SK-N-SH (cell line): ENCODE data around the gene KLHL30. TPM values are rescaled to one million over a fixed set of nuclear protein-coding genes. Genes with fewer than 3 reads are reported as not detected.

ENCODE experiments used
- CTCF ChIA-PET: fragments of 300-600, 350-600 bp; formaldehyde crosslinking; extraction: SDS; loops from one replicate; lab custom pipeline; 2021; lab: Yijun Ruan, JAX
- POLR2A ChIA-PET: fragments of 350-600 bp; sonication (Branson Sonifier 250); formaldehyde crosslinking; extraction: SDS; loops from one replicate; lab custom pipeline; 2020; ENCODE audit warnings: antibody characterized with exemption, inconsistent platforms; lab: Yijun Ruan, JAX
- DNase-seq: peaks from one replicate; pipeline ENCODE4 v3.0.0; 2012
- H2AFZ ChIP-seq: fragments of 200-600 bp; sonication (generic); 2 replicates; pipeline ENCODE4 v1.8.1; 2016; ENCODE audit warnings: antibody characterized with exemption, mild to moderate bottlenecking, low read depth
- H3F3A ChIP-seq: fragments of 200-600 bp; sonication (generic); replicated peaks from 2 replicates; pipeline ENCODE3; 2016; ENCODE audit warnings: antibody characterized with exemption, mild to moderate bottlenecking; ENCODE audit not compliant: insufficient read depth
- H3K27ac ChIP-seq, 2 experiments: fragments of 200-500 bp in 1 of 2; fragments of 200-600 bp in 1 of 2; sonication (Bioruptor generic) in 1 of 2; sonication (generic), shearing (Covaris generic) in 1 of 2; 2 replicates each; pipeline versions ENCODE4 v1.5.1 to v1.6.1; 2014 to 2016; ENCODE audit warnings: low read depth in 2 of 2, inconsistent platforms in 1 of 2, low read length in 1 of 2, mild to moderate bottlenecking in 1 of 2, mixed read lengths in 1 of 2
- H3K27me3 ChIP-seq: fragments of 200-600 bp; sonication (generic), shearing (Covaris generic); 2 replicates; pipeline ENCODE4 v1.6.1; 2016; ENCODE audit warnings: mixed run types; ENCODE audit not compliant: insufficient read depth
- H3K36me3 ChIP-seq, 2 experiments: fragments of 200-500 bp in 1 of 2; fragments of 200-600 bp in 1 of 2; sonication (Bioruptor generic) in 1 of 2; sonication (generic) in 1 of 2; replicated peaks in 1 of 2; 2 replicates each; pipeline versions ENCODE3 to v1.5.1; 2014 to 2016; ENCODE audit warnings: low read length in 1 of 2, mild to moderate bottlenecking in 1 of 2; ENCODE audit not compliant: insufficient read depth in 2 of 2, control insufficient read depth in 1 of 2
- H3K4me1 ChIP-seq, 2 experiments: fragments of 200-500 bp in 1 of 2; fragments of 200-600 bp in 1 of 2; sonication (Bioruptor generic) in 1 of 2; sonication (generic), shearing (Covaris generic) in 1 of 2; 2 replicates each; pipeline versions ENCODE4 v1.5.1 to v1.6.1; 2014 to 2016; ENCODE audit warnings: low read depth in 1 of 2, low read length in 1 of 2, mixed run types in 1 of 2; ENCODE audit not compliant: insufficient read depth in 2 of 2, control insufficient read depth in 1 of 2
- H3K4me2 ChIP-seq: fragments of 200-600 bp; sonication (generic), shearing (Covaris generic); 2 replicates; pipeline ENCODE4 v1.6.1; 2017; ENCODE audit warnings: mixed run types
- H3K4me3 ChIP-seq, 2 experiments: fragments of 200-500 bp in 1 of 2; fragments of 200-600 bp in 1 of 2; sonication (Bioruptor generic) in 1 of 2; sonication (generic), shearing (Covaris generic) in 1 of 2; 2 replicates each; pipeline versions ENCODE4 v1.5.1 to v1.8.1; 2014 to 2016; ENCODE audit warnings: low read depth in 2 of 2, inconsistent platforms in 1 of 2, low read length in 1 of 2, mild to moderate bottlenecking in 1 of 2, mixed read lengths in 1 of 2, moderate library complexity in 1 of 2
- H3K79me2 ChIP-seq: fragments of 200-600 bp; sonication (generic); 2 replicates; pipeline ENCODE4 v1.8.1; 2017; ENCODE audit warnings: mild to moderate bottlenecking; ENCODE audit not compliant: insufficient read depth
- H3K9ac ChIP-seq: fragments of 200-600 bp; sonication (generic); 2 replicates; pipeline ENCODE4 v1.6.1; 2017; ENCODE audit warnings: mixed run types
- H3K9me2 ChIP-seq: fragments of 200-600 bp; sonication (generic); 2 replicates; pipeline ENCODE4 v1.6.1; 2017; ENCODE audit warnings: mixed run types
- H3K9me3 ChIP-seq: fragments of 200-600 bp; sonication (generic); 2 replicates; pipeline ENCODE4 v1.6.1; 2017; ENCODE audit warnings: mixed run types, mild to moderate bottlenecking, moderate library complexity
- H4K20me1 ChIP-seq: fragments of 200-600 bp; sonication (generic); 2 replicates; pipeline ENCODE4 v1.6.1; 2017; ENCODE audit warnings: mild to moderate bottlenecking, mixed run types; ENCODE audit not compliant: insufficient read depth
- CHD2 ChIP-seq: fragments of 150-350 bp; IDR thresholded peaks from 2 replicates; pipeline ENCODE4 v1.6.1; 2018; ENCODE audit warnings: low read length; ENCODE audit not compliant: partially characterized antibody
- ELF1 ChIP-seq: IDR thresholded peaks from 2 replicates; pipeline ENCODE4 v1.4.0; 2012
- EP300 ChIP-seq, 2 experiments: IDR thresholded peaks; 2 replicates each; pipeline versions ENCODE4 v1.4.0 to v1.6.1; 2012; ENCODE audit warnings: borderline replicate concordance in 1 of 2, low read depth in 1 of 2, low read length in 1 of 2
- EZH2phosphoT487 ChIP-seq: fragments of 200-600 bp; sonication (generic); IDR thresholded peaks from 2 replicates; pipeline ENCODE4 v1.6.1; 2017; ENCODE audit warnings: low read depth, mixed run types, mild to moderate bottlenecking, antibody characterized with exemption, moderate library complexity, borderline replicate concordance
- FOXJ3 ChIP-seq: sonication (generic); formaldehyde crosslinking; IDR thresholded peaks from 2 replicates; pipeline ENCODE4 v1.5.1; 2020; ENCODE audit warnings: mild to moderate bottlenecking, missing genetic modification reagents
- GABPA ChIP-seq: IDR thresholded peaks from 2 replicates; pipeline ENCODE4 v1.4.0; 2012; ENCODE audit warnings: low read depth, mild to moderate bottlenecking
- JUND ChIP-seq: IDR thresholded peaks from 2 replicates; pipeline ENCODE4 v1.4.0; 2012
- MXI1 ChIP-seq: IDR thresholded peaks from 2 replicates; pipeline ENCODE4 v1.6.1; 2012; ENCODE audit warnings: mild to moderate bottlenecking, low read depth, low read length, improper control_type of control experiment
- POLR2AphosphoS5 ChIP-seq: IDR thresholded peaks from 2 replicates; pipeline ENCODE4 v1.6.1; 2012; ENCODE audit warnings: low read depth, low read length
- RFX5 ChIP-seq: IDR thresholded peaks from 2 replicates; pipeline ENCODE4 v1.6.1; 2012; ENCODE audit warnings: mild to moderate bottlenecking, improper control_type of control experiment, low read length
- SMC3 ChIP-seq: IDR thresholded peaks from 2 replicates; pipeline ENCODE4 v1.6.1; 2012; ENCODE audit warnings: low read depth, low read length, improper control_type of control experiment
- TCF12 ChIP-seq: IDR thresholded peaks from 2 replicates; pipeline ENCODE4 v1.4.0; 2012
- WGBS: methylation state at CpG from one replicate; pipeline ENCODE4 v1.1.6; 2017; ENCODE audit warnings: low lambda C conversion rate; 5-methylcytosine and 5-hydroxymethylcytosine counted together
- polyA plus RNA-seq, 3 experiments: library from polyadenylated mRNA; depleted of rRNA; stranded (reverse); fragments of >200 nt; gene quantifications; 2 replicates each; pipeline ENCODE4 v1.2.3, GENCODE V29; 2012
- TF ChIP-seq, protein P1 (sequence below): IDR thresholded peaks from 2 replicates; pipeline ENCODE4 v1.4.0; 2012; ENCODE audit warnings: low read depth, borderline replicate concordance
- TF ChIP-seq, protein P2 (sequence below): fragments of 200-600 bp; sonication (generic); IDR thresholded peaks from 2 replicates; pipeline ENCODE4 v1.6.1; 2017; ENCODE audit warnings: antibody characterized with exemption, mild to moderate bottlenecking, moderate library complexity
- TF ChIP-seq, protein P3 (sequence below): IDR thresholded peaks from 2 replicates; pipeline ENCODE4; 2012
- TF ChIP-seq, protein P4 (sequence below): fragments of 150-350 bp; IDR thresholded peaks from 2 replicates; pipeline ENCODE4 v1.6.1; 2016; ENCODE audit warnings: mild to moderate bottlenecking, low read depth, low read length
- TF ChIP-seq, protein P5 (sequence below): IDR thresholded peaks from 2 replicates; pipeline ENCODE4 v1.6.1; 2012; ENCODE audit warnings: mild to moderate bottlenecking, low read depth, low read length, moderate library complexity

Gene KLHL30
- polyA plus RNA-seq, 1 of the 3 experiments (the other 2 are of a cell fraction), result not detected

DNA sequence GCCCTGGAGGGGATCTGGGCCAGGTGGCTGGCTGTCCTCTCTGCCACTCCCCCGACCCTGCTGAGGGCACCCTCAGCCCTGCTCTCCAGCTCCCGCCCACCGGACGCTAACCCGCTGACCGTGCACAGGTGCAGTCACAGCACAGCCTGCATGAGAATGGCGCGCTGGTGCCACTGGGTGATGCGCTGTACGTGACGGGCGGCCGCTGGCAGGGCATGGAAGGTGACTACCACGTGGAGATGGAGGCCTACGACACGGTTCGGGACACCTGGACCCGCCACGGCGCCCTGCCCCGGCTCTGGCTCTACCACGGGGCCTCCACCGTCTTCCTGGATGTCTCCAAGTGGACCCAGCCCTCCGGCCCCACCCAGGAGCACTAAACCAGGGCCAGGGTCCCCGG, 12.2 kb downstream of the KLHL30 start:
- 92% methylated on average over 11 of the region's 25 CpGs for WGBS
- H3K79me2 ChIP-seq, result no peaks in the 10 kb centered on the region
- H3K27ac ChIP-seq, result no peak overlapping the region
- no peak for TF ChIP-seq SMC3
- no peak for TF ChIP-seq JUND
- TF ChIP-seq, protein P1, sequence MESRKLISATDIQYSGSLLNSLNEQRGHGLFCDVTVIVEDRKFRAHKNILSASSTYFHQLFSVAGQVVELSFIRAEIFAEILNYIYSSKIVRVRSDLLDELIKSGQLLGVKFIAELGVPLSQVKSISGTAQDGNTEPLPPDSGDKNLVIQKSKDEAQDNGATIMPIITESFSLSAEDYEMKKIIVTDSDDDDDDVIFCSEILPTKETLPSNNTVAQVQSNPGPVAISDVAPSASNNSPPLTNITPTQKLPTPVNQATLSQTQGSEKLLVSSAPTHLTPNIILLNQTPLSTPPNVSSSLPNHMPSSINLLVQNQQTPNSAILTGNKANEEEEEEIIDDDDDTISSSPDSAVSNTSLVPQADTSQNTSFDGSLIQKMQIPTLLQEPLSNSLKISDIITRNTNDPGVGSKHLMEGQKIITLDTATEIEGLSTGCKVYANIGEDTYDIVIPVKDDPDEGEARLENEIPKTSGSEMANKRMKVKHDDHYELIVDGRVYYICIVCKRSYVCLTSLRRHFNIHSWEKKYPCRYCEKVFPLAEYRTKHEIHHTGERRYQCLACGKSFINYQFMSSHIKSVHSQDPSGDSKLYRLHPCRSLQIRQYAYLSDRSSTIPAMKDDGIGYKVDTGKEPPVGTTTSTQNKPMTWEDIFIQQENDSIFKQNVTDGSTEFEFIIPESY, result no peak
- TF ChIP-seq TCF12, result no peak
- no peak for TF ChIP-seq ELF1
- TF ChIP-seq, protein P2, sequence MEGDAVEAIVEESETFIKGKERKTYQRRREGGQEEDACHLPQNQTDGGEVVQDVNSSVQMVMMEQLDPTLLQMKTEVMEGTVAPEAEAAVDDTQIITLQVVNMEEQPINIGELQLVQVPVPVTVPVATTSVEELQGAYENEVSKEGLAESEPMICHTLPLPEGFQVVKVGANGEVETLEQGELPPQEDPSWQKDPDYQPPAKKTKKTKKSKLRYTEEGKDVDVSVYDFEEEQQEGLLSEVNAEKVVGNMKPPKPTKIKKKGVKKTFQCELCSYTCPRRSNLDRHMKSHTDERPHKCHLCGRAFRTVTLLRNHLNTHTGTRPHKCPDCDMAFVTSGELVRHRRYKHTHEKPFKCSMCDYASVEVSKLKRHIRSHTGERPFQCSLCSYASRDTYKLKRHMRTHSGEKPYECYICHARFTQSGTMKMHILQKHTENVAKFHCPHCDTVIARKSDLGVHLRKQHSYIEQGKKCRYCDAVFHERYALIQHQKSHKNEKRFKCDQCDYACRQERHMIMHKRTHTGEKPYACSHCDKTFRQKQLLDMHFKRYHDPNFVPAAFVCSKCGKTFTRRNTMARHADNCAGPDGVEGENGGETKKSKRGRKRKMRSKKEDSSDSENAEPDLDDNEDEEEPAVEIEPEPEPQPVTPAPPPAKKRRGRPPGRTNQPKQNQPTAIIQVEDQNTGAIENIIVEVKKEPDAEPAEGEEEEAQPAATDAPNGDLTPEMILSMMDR, result no peak
- TF ChIP-seq, protein P3, sequence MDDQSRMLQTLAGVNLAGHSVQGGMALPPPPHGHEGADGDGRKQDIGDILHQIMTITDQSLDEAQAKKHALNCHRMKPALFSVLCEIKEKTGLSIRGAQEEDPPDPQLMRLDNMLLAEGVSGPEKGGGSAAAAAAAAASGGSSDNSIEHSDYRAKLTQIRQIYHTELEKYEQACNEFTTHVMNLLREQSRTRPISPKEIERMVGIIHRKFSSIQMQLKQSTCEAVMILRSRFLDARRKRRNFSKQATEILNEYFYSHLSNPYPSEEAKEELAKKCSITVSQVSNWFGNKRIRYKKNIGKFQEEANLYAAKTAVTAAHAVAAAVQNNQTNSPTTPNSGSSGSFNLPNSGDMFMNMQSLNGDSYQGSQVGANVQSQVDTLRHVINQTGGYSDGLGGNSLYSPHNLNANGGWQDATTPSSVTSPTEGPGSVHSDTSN, result no peak
- TF ChIP-seq, protein P4, sequence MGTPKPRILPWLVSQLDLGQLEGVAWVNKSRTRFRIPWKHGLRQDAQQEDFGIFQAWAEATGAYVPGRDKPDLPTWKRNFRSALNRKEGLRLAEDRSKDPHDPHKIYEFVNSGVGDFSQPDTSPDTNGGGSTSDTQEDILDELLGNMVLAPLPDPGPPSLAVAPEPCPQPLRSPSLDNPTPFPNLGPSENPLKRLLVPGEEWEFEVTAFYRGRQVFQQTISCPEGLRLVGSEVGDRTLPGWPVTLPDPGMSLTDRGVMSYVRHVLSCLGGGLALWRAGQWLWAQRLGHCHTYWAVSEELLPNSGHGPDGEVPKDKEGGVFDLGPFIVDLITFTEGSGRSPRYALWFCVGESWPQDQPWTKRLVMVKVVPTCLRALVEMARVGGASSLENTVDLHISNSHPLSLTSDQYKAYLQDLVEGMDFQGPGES, result no peak
- no peak for TF ChIP-seq FOXJ3 (CRISPR knock-in tag)
- no peak for TF ChIP-seq EZH2phosphoT487
- no peak for TF ChIP-seq POLR2AphosphoS5
- no peak for TF ChIP-seq MXI1
- TF ChIP-seq RFX5, result no peak
- TF ChIP-seq, protein P5, sequence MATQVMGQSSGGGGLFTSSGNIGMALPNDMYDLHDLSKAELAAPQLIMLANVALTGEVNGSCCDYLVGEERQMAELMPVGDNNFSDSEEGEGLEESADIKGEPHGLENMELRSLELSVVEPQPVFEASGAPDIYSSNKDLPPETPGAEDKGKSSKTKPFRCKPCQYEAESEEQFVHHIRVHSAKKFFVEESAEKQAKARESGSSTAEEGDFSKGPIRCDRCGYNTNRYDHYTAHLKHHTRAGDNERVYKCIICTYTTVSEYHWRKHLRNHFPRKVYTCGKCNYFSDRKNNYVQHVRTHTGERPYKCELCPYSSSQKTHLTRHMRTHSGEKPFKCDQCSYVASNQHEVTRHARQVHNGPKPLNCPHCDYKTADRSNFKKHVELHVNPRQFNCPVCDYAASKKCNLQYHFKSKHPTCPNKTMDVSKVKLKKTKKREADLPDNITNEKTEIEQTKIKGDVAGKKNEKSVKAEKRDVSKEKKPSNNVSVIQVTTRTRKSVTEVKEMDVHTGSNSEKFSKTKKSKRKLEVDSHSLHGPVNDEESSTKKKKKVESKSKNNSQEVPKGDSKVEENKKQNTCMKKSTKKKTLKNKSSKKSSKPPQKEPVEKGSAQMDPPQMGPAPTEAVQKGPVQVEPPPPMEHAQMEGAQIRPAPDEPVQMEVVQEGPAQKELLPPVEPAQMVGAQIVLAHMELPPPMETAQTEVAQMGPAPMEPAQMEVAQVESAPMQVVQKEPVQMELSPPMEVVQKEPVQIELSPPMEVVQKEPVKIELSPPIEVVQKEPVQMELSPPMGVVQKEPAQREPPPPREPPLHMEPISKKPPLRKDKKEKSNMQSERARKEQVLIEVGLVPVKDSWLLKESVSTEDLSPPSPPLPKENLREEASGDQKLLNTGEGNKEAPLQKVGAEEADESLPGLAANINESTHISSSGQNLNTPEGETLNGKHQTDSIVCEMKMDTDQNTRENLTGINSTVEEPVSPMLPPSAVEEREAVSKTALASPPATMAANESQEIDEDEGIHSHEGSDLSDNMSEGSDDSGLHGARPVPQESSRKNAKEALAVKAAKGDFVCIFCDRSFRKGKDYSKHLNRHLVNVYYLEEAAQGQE, result no peak
- no peak for TF ChIP-seq CHD2
- TF ChIP-seq GABPA, result no peak
- TF ChIP-seq EP300 (IDR thresholded peaks at IDR 0.05; ENCODE audit: borderline replicate concordance in 1 of 2, low read depth in 1 of 2, low read length in 1 of 2), result no peak
- no peaks in the 10 kb centered on the region for H3K9me2 ChIP-seq
- H3K36me3 ChIP-seq, result no peaks in the 10 kb centered on the region
- H3K9me3 ChIP-seq, result no peaks in the 10 kb centered on the region
- no peak overlapping the region for H3K4me3 ChIP-seq
- no peak overlapping the region for H2AFZ ChIP-seq
- peaks cover 0 to 6% of the 10 kb centered on the region in 2 experiments; a peak in 1 of 4 replicates for H3K4me1 ChIP-seq
- H4K20me1 ChIP-seq, result no peaks in the 10 kb centered on the region
- no peak overlapping the region for H3K4me2 ChIP-seq
- H3F3A ChIP-seq, result no peaks in the 10 kb centered on the region
- ChIA-PET POLR2A (no interaction called here), CTCF (interaction anchor here (1.1 to 1.7 kb wide), 3 partner anchors 8 to 12 kb away, joined by 3 to 5 read pairs (median 3); no protein-coding TSS in a partner anchor)
- no peak overlapping the region for H3K9ac ChIP-seq
- H3K27me3 ChIP-seq, result no peaks in the 10 kb centered on the region
- DNase-seq, result no peak
